ENCODE data around the gene PEX11B. TPM values are rescaled to one million over a fixed set of nuclear protein-coding genes. Genes with fewer than 3 reads are reported as not detected.

PEX11B gene
- total and polyA plus RNA-seq, 2 of the 8 experiments (the other 6 are each of a cell fraction or from before 2014, with no cell fraction given), result 9.1 to 15.1 TPM

DNA sequence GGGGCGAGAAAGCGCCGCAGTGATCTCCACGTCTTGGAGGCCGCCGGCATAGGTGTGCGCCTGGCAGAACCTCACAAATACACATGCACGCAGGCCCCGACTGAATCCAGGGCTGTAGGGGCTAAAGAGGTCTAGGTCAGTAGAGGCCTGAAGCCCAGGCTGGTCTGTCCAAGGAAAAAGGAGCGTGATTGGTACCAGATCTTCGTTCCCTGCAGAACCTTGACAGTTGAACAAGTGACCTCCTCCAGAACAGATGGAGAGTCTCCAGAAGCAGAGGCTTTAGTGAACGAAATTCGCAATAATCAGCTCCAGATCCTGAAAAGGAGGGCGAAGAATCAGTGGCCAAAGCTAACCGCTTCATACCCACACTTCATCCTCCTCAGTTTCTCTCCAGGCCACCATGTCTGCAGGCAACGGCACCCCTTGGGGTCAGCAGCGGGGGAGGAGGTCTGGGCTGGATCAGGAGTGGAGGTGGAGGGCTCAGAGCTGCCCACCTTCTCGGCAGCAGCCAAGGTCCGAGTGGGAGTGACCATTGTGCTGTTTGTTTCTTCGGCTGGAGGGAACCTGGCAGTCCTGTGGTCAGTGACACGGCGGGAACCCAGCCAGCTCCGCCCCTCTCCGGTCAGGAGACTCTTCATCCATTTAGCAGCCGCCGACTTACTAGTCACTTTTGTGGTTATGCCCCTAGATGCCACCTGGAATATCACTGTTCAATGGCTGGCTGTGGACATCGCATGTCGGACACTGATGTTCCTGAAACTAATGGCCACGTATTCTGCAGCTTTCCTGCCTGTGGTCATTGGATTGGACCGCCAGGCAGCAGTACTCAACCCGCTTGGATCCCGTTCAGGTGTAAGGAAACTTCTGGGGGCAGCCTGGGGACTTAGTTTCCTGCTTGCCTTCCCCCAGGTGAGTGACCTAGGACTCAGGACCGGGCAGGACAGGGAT is 749 bp upstream of the PEX11B start:
- POLR2A ChIA-PET (ENCODE audit: partially characterized antibody), result interaction anchor here (1.0 to 2.4 kb wide), 14 partner anchors 8 to 133 kb away, joined by 3 to 17 read pairs (median 4); partner anchors contain the start of genes LIX1L, PIAS3 and RBM8A
- WGBS, 2 experiments (ENCODE audit: extremely low coverage in 1 of 2, insufficient coverage in 1 of 2, insufficient read length in 1 of 2, insufficient replicate concordance in 2 of 2, low coverage in 1 of 2, low lambda C conversion rate in 2 of 2, missing lambda C conversion rate in 1 of 2), result 15% methylated on average over 28 of the region's 33 CpGs; no CpG with 5 or more reads in 1 of the 2 experiments
- no peak for TF ChIP-seq CHD2 (IDR thresholded peaks at IDR 0.05; ENCODE audit: low read length)
- no peak for TF ChIP-seq SP2 (IDR thresholded peaks at IDR 0.05; ENCODE audit: low read length)
- 0 out of 2 replicates have a peak, but pooled peaks have one; percentile 5 for TF ChIP-seq KDM5A (IDR thresholded peaks at IDR 0.05; ENCODE audit: low read length)
- TF ChIP-seq ASH2L (IDR thresholded peaks at IDR 0.05; ENCODE audit: low read length), result peak; percentile 35
- no peak; the same call in 1 of the 2 replicates for TF ChIP-seq MAX (IDR thresholded peaks at IDR 0.05)
- no peak for TF ChIP-seq KDM1A (IDR thresholded peaks at IDR 0.05; ENCODE audit: borderline replicate concordance, low read length)
- no peak for TF ChIP-seq HDAC2 (IDR thresholded peaks at IDR 0.05; ENCODE audit: borderline replicate concordance in 1 of 2, low read depth in 2 of 2, low read length in 2 of 2)
- no peak for TF ChIP-seq EGR1 (IDR thresholded peaks at IDR 0.05; ENCODE audit: borderline replicate concordance, low read depth, low read length)
- TF ChIP-seq, protein P1, sequence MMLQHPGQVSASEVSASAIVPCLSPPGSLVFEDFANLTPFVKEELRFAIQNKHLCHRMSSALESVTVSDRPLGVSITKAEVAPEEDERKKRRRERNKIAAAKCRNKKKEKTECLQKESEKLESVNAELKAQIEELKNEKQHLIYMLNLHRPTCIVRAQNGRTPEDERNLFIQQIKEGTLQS (IDR thresholded peaks at IDR 0.05; ENCODE audit: insufficient read depth, low read depth, low read length), result no peak

More for the DNA sequence above, 749 bp upstream of the PEX11B start:
- Histone ChIP-seq H2BK5ac (ENCODE audit: low read depth, low read length) (peak overlapping the region; percentile 62; the same call in 1 of the 2 replicates), H3K79me2 (ENCODE audit: control insufficient read depth in 1 of 2, insufficient read depth in 2 of 2, low read length in 2 of 2) (no peaks in the 10 kb centered on the region), H3K27ac (ENCODE audit: low read depth, low read length) (no peak overlapping the region), H3K4me1 (replicated peaks in 1 of 4; ENCODE audit: control insufficient read depth in 3 of 4, insufficient read depth in 4 of 4, low read length in 3 of 4) (peaks cover 0 to 6% (median 2%) of the 10 kb centered on the region in 4 experiments; a peak in 6 of 7 replicates), H4K20me1 (replicated peaks in 1 of 2; ENCODE audit: control insufficient read depth in 1 of 2, insufficient read depth in 2 of 2, low read length in 2 of 2) (no peaks in the 10 kb centered on the region), H3K56ac (replicated peaks; ENCODE audit: insufficient read length, low read depth, low read length) (no peak overlapping the region), H2BK12ac (ENCODE audit: low read depth, low read length) (peak overlapping the region; percentile 54), H3K4me3 (ENCODE audit: extremely low read depth in 1 of 4, insufficient read depth in 2 of 4, low read depth in 3 of 4, low read length in 4 of 4) (peak overlapping the region; percentile 71 to 96 (median 82)), H4K91ac (replicated peaks; ENCODE audit: insufficient read length, low read length) (no peak overlapping the region), H3K27me3 (replicated peaks in 1 of 4; ENCODE audit: control insufficient read depth in 3 of 4, extremely low read depth in 1 of 4, insufficient read depth in 3 of 4, low read length in 3 of 4) (no peaks in the 10 kb centered on the region), H4K5ac (ENCODE audit: insufficient read length, low read depth, low read length) (no peak overlapping the region), H3K4me2 (ENCODE audit: insufficient read depth in 1 of 2, low read depth in 2 of 2, low read length in 2 of 2) (peak overlapping the region; percentile 94 to 99), H2BK15ac (ENCODE audit: low read length) (peak overlapping the region; percentile 90; the same call in 1 of the 2 replicates), H2BK20ac (ENCODE audit: low read length) (no peak overlapping the region), H4K8ac (ENCODE audit: extremely low read depth, insufficient read depth, low read length) (peak overlapping the region; percentile 75; the same call in 1 of the 2 replicates), H3K23ac (ENCODE audit: insufficient read length) (no peak overlapping the region), H3K79me1 (ENCODE audit: low read depth, low read length) (no peaks in the 10 kb centered on the region), H2AK5ac (ENCODE audit: low read depth, low read length) (0 out of 2 replicates have a peak overlapping the region, but pooled peaks have one; percentile 45), H2AFZ (ENCODE audit: low read length) (0 out of 2 replicates have a peak overlapping the region, but pooled peaks have one; percentile 52), H2BK120ac (replicated peaks; ENCODE audit: low read depth, low read length) (no peak overlapping the region), H3K14ac (ENCODE audit: insufficient read length) (no peak overlapping the region), H3K18ac (ENCODE audit: extremely low read depth, low read length) (no peak overlapping the region), H3K23me2 (ENCODE audit: low read depth, low read length) (peaks cover 16% of the 10 kb centered on the region), H3K9ac (replicated peaks in 1 of 4; ENCODE audit: extremely low read depth in 1 of 4, low read depth in 3 of 4, low read length in 3 of 4) (peak overlapping the region in 3 of 4 experiments; percentile 22 to 48 (median 41); a peak in 5 of 7 replicates), H3K4ac (replicated peaks; ENCODE audit: insufficient read length, low read depth, low read length) (no peak overlapping the region), H3K36me3 (ENCODE audit: control insufficient read depth in 2 of 4, insufficient read depth in 4 of 4, low read length in 3 of 4) (peaks cover 0 to 11% (median 4%) of the 10 kb centered on the region in 4 experiments; a peak in 2 of 8 replicates), H3K9me3 (ENCODE audit: insufficient read depth in 2 of 2, low read depth in 1 of 2, low read length in 1 of 2) (no peaks in the 10 kb centered on the region)
- FAIRE-seq (no peak), DNase-seq (ENCODE audit: low read depth in 1 of 2, low spot score in 2 of 2) (peak in 1 of 2 experiments; percentile 71)
- CTCF ChIA-PET (ENCODE audit: partially characterized antibody), result interaction anchor here (1.1 to 15.9 kb wide), 5 partner anchors 8 to 74 kb away, joined by 3 to 146 read pairs (median 5); partner anchors contain the start of genes ITGA10, NUDT17 and RBM8A
